ENCODE data around the gene CHID1. TPM values are rescaled to one million over a fixed set of nuclear protein-coding genes. Genes with fewer than 3 reads are reported as not detected.

Gene CHID1
- total RNA-seq, 2 donors from 2014 or later, result 61.2 to 195 TPM

DNA sequence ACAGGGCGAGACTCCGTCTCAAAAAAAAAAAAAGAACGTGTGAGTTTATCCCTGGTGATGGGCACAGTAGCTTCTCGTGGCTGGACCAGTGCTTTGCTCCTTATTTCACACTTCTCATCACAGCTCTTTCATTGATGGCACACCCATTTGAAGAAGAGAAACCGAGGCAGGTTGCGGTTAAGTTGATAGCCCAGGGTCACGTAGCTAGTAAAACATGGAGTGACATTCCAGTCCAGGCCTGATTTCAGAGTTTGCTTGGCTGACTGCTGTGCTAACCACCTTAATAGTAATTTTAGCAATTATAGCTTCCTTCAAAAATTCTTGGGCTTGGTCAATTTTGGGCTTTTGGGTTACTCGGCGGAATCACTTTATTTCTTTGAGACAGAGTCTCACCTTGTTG is 40.9 kb upstream of the CHID1 start:
- no peak overlapping the region for H3K4me3 ChIP-seq
- peaks cover 5% of the 10 kb centered on the region for H3K9me3 ChIP-seq
- ATAC-seq (ENCODE audit: insufficient number of reproducible peaks, low FRiP score, low read depth) (no peak), DNase-seq (ENCODE audit: low spot score) (no peak)
- TF ChIP-seq, protein P1, sequence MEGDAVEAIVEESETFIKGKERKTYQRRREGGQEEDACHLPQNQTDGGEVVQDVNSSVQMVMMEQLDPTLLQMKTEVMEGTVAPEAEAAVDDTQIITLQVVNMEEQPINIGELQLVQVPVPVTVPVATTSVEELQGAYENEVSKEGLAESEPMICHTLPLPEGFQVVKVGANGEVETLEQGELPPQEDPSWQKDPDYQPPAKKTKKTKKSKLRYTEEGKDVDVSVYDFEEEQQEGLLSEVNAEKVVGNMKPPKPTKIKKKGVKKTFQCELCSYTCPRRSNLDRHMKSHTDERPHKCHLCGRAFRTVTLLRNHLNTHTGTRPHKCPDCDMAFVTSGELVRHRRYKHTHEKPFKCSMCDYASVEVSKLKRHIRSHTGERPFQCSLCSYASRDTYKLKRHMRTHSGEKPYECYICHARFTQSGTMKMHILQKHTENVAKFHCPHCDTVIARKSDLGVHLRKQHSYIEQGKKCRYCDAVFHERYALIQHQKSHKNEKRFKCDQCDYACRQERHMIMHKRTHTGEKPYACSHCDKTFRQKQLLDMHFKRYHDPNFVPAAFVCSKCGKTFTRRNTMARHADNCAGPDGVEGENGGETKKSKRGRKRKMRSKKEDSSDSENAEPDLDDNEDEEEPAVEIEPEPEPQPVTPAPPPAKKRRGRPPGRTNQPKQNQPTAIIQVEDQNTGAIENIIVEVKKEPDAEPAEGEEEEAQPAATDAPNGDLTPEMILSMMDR (IDR thresholded peaks at IDR 0.05), result no peak
- no peaks in the 10 kb centered on the region for H3K4me1 ChIP-seq (ENCODE audit: control insufficient read depth in 1 of 2, low read depth in 2 of 2)
- no peak overlapping the region for H3K27ac ChIP-seq
- H3K36me3 ChIP-seq, result peaks cover 2% of the 10 kb centered on the region
- H3K27me3 ChIP-seq (replicated peaks; ENCODE audit: insufficient read depth), result no peaks in the 10 kb centered on the region

- H3K4me1 ChIP-seq (ENCODE audit: control insufficient read depth in 1 of 2, low read depth in 2 of 2), result peaks cover 0 to under 1% of the 10 kb centered on the region in 2 donors
- H3K36me3 ChIP-seq, result peaks cover 2% of the 10 kb centered on the region
- H3K27ac ChIP-seq, result no peak overlapping the region
- TF ChIP-seq, protein P1 (IDR thresholded peaks at IDR 0.05), result no peak
- no peak for DNase-seq (ENCODE audit: low spot score)
- ATAC-seq (ENCODE audit: insufficient number of reproducible peaks, low FRiP score, low read depth), result no peak
- H3K27me3 ChIP-seq (replicated peaks; ENCODE audit: insufficient read depth), result no peaks in the 10 kb centered on the region
- no peak overlapping the region for H3K4me3 ChIP-seq
- H3K9me3 ChIP-seq, result peaks cover 5% of the 10 kb centered on the region
Measured at GRCh38 chr11:947744-948143, 37.1 kb upstream of the CHID1 start.

DNA sequence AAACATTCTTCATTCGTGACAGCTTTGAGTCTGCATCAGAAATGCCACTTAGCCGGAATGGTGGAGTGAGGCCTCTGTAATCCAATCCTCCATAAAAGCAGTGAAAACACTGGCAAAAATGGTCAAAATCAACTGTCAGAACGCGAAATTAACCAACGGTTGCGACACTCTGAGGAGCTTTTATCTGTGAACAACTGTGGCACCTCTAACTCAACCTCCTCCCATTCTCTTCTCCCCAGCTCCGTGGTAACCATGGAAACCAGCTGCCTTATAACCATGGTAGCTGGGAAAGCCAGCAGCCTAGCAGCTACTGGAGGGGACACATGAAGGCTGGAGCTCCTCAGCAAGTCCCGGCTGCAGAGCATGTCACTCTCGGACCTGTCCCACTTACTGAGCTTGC is 35.4 kb upstream of the CHID1 start:
- no peak overlapping the region for H3K4me3 ChIP-seq
- H3K27me3 ChIP-seq (replicated peaks; ENCODE audit: insufficient read depth), result no peaks in the 10 kb centered on the region
- H3K27ac ChIP-seq, result no peak overlapping the region
- ATAC-seq (ENCODE audit: insufficient number of reproducible peaks, low FRiP score, low read depth) (no peak), DNase-seq (ENCODE audit: low spot score) (no peak)
- H3K9me3 ChIP-seq, result peaks cover 5% of the 10 kb centered on the region
- peaks cover 0 to 16% of the 10 kb centered on the region in 2 donors for H3K4me1 ChIP-seq (ENCODE audit: control insufficient read depth in 1 of 2, low read depth in 2 of 2)
- H3K36me3 ChIP-seq, result peaks cover 2% of the 10 kb centered on the region
- TF ChIP-seq, protein P1 (IDR thresholded peaks at IDR 0.05), result no peak

- no peak for ATAC-seq (ENCODE audit: insufficient number of reproducible peaks, low FRiP score, low read depth)
Measured at GRCh38 chr11:944711-945470, 34.3 kb upstream of the CHID1 start.

GRCh38 chr11:942823-943222 is 32.2 kb upstream of the CHID1 start:
- H3K4me1 ChIP-seq (ENCODE audit: control insufficient read depth in 1 of 2, low read depth in 2 of 2), result peaks cover 4 to 24% of the 10 kb centered on the region in 2 donors
- DNase-seq (ENCODE audit: low spot score) (no peak), ATAC-seq (ENCODE audit: insufficient number of reproducible peaks, low FRiP score, low read depth) (no peak)
- no peaks in the 10 kb centered on the region for H3K9me3 ChIP-seq
- TF ChIP-seq, protein P1 (IDR thresholded peaks at IDR 0.05), result no peak
- H3K4me3 ChIP-seq, result no peak overlapping the region
- no peaks in the 10 kb centered on the region for H3K36me3 ChIP-seq
- no peaks in the 10 kb centered on the region for H3K27me3 ChIP-seq (replicated peaks; ENCODE audit: insufficient read depth)
- no peak overlapping the region for H3K27ac ChIP-seq

More at GRCh38 chr11:944711-945470, 34.3 kb upstream of the CHID1 start:
- TF ChIP-seq, protein P1 (IDR thresholded peaks at IDR 0.05), result no peak
- Histone ChIP-seq H3K4me3 (no peak overlapping the region), H3K27me3 (replicated peaks; ENCODE audit: insufficient read depth) (no peaks in the 10 kb centered on the region), H3K4me1 (ENCODE audit: control insufficient read depth in 1 of 2, low read depth in 2 of 2) (peaks cover 0 to 16% of the 10 kb centered on the region in 2 donors), H3K27ac (no peak overlapping the region), H3K9me3 (peaks cover 5% of the 10 kb centered on the region), H3K36me3 (peaks cover 2% of the 10 kb centered on the region)
- no peak for DNase-seq (ENCODE audit: low spot score)

All from thoracic aorta (tissue), 2 donors.